Glutamatergic neuron (in vitro differentiated cells): ENCODE data around the gene MTRF1. TPM values are rescaled to one million over a fixed set of nuclear protein-coding genes. Genes with fewer than 3 reads are reported as not detected.

ENCODE experiments used
- DNase-seq: peaks from one replicate; pipeline ENCODE4 v3.0.0; 2022
- H3K27ac Mint-ChIP-seq: one replicate; pipeline ENCODE4 v1.8.0; 2020; ENCODE audit warnings: mild to moderate bottlenecking, mixed read lengths, inconsistent platforms; ENCODE audit not compliant: unreplicated experiment
- H3K27me3 Mint-ChIP-seq: one replicate; pipeline ENCODE4 v1.8.0; 2020; ENCODE audit warnings: mild to moderate bottlenecking, moderate library complexity, mixed read lengths, inconsistent platforms; ENCODE audit not compliant: unreplicated experiment
- H3K36me3 Mint-ChIP-seq: one replicate; pipeline ENCODE4 v1.8.0; 2020; ENCODE audit warnings: mild to moderate bottlenecking, mixed read lengths, inconsistent platforms; ENCODE audit not compliant: unreplicated experiment
- H3K4me1 Mint-ChIP-seq: one replicate; pipeline ENCODE4 v1.8.0; 2020; ENCODE audit warnings: mild to moderate bottlenecking, low read depth, mixed read lengths, inconsistent platforms; ENCODE audit not compliant: unreplicated experiment
- H3K4me3 Mint-ChIP-seq: one replicate; pipeline ENCODE4 v1.8.0; 2020; ENCODE audit warnings: mild to moderate bottlenecking, mixed read lengths, inconsistent platforms; ENCODE audit not compliant: unreplicated experiment
- H3K9me3 Mint-ChIP-seq: one replicate; pipeline ENCODE4 v1.8.0; 2020; ENCODE audit warnings: mild to moderate bottlenecking, moderate library complexity, mixed read lengths, inconsistent platforms; ENCODE audit not compliant: unreplicated experiment
- CTCF ChIP-seq: fragments of 200-600 bp; sonication (generic); IDR thresholded peaks from one replicate; pipeline ENCODE4 v1.5.0; 2021; ENCODE audit not compliant: partially characterized antibody, unreplicated experiment
- total RNA-seq: library from RNA; stranded (reverse); fragmentation: NEBNext Ultra II Directional; extraction: Animal tissue kit (Norgen Biotek cat#: 25700); gene quantifications from one replicate; pipeline ENCODE4 v1.2.1, GENCODE V29; 2021; ENCODE audit not compliant: unreplicated experiment

MTRF1 gene
- total RNA-seq, 1 donor from 2014 or later = 15.2 TPM

- Mint-ChIP-seq H3K27ac (no peak overlapping the region), H3K9me3 (no peaks in the 10 kb centered on the region), H3K4me3 (no peak overlapping the region), H3K4me1 (no peaks in the 10 kb centered on the region), H3K36me3 (no peaks in the 10 kb centered on the region), H3K27me3 (peaks cover 5% of the 10 kb centered on the region)
- no peak for TF ChIP-seq CTCF
- DNase-seq = no peak
Observed at GRCh38 chr13:41307884-41308640, 44.7 kb upstream of the MTRF1 start.

GRCh38 chr13:41306271-41307145 lies 43.1 kb upstream of the MTRF1 start:
- Mint-ChIP-seq H3K4me3 (no peak overlapping the region), H3K27me3 (peaks cover 4% of the 10 kb centered on the region), H3K4me1 (no peaks in the 10 kb centered on the region), H3K9me3 (no peaks in the 10 kb centered on the region), H3K36me3 (no peaks in the 10 kb centered on the region), H3K27ac (no peak overlapping the region)
- no peak for DNase-seq
- TF ChIP-seq CTCF = no peak

- peaks cover 4% of the 10 kb centered on the region for H3K27me3 Mint-ChIP-seq
- H3K36me3 Mint-ChIP-seq = no peaks in the 10 kb centered on the region
- TF ChIP-seq CTCF = no peak
- H3K9me3 Mint-ChIP-seq = no peaks in the 10 kb centered on the region
- DNase-seq = no peak
- H3K4me3 Mint-ChIP-seq = no peak overlapping the region
- H3K27ac Mint-ChIP-seq = no peak overlapping the region
- no peaks in the 10 kb centered on the region for H3K4me1 Mint-ChIP-seq
Observed at GRCh38 chr13:41304551-41304950, 41.2 kb upstream of the MTRF1 start.

GRCh38 chr13:41302743-41303142 lies 39.4 kb upstream of the MTRF1 start:
- H3K27me3 Mint-ChIP-seq = no peaks in the 10 kb centered on the region
- H3K9me3 Mint-ChIP-seq = no peaks in the 10 kb centered on the region
- no peak for TF ChIP-seq CTCF
- no peaks in the 10 kb centered on the region for H3K36me3 Mint-ChIP-seq
- no peak overlapping the region for H3K27ac Mint-ChIP-seq
- no peaks in the 10 kb centered on the region for H3K4me1 Mint-ChIP-seq
- no peak for DNase-seq
- H3K4me3 Mint-ChIP-seq = no peak overlapping the region
